NB4 (cell line): ENCODE results near the gene DCD.
A peak's percentile ranks its signal among the peaks of the same experiment; 100 is the strongest.
"Not testable (repeated sequence)": the region's sequence is repeated elsewhere in the genome, so short reads cannot be mapped to it uniquely, and the experiment has no call there.

Experiments used
- DNase-seq: peaks from one replicate; pipeline ENCODE4 v3.0.0; 2010; ENCODE audit warnings: low read depth
- H3K4me3 ChIP-seq: one replicate; pipeline ENCODE4 v1.5.1; 2011; ENCODE audit warnings: mild to moderate bottlenecking, low read depth, low read length, moderate library complexity
- CTCF ChIP-seq: IDR thresholded peaks from one replicate; pipeline ENCODE4 v1.5.1; 2012; ENCODE audit warnings: low read depth, low read length
- MAX ChIP-seq: IDR thresholded peaks from 2 replicates; pipeline ENCODE4 v1.6.1; 2011; ENCODE audit warnings: low read depth, low read length
- MYC ChIP-seq: IDR thresholded peaks from 2 replicates; pipeline ENCODE4 v1.6.1; 2011; ENCODE audit warnings: low read depth, low read length
- POLR2A ChIP-seq: IDR thresholded peaks from 2 replicates; pipeline ENCODE4 v1.6.1; 2011; ENCODE audit warnings: mild to moderate bottlenecking; ENCODE audit not compliant: insufficient read length; ENCODE audit errors: extremely low read depth

DCD gene

GRCh38 chr12:54649825-54650224 lies 1.7 kb upstream of the DCD start:
- no peak for TF ChIP-seq MYC
- TF ChIP-seq MAX = no peak
- TF ChIP-seq POLR2A = no peak
- no peak for TF ChIP-seq CTCF
- DNase-seq = no peak
- H3K4me3 ChIP-seq = no peak overlapping the region

GRCh38 chr12:54641554-54641953 lies 6.6 kb downstream of the DCD start:
- H3K4me3 ChIP-seq = no peak overlapping the region
- TF ChIP-seq CTCF (no peak), POLR2A (no peak), MAX (no peak)
- no peak for DNase-seq

GRCh38 chr12:54641089-54641488 lies 7.1 kb downstream of the DCD start:
- no peak overlapping the region for H3K4me3 ChIP-seq
- DNase-seq = peak; percentile 11
- TF ChIP-seq CTCF = no peak
- no peak for TF ChIP-seq MYC
- no peak for TF ChIP-seq POLR2A
- no peak for TF ChIP-seq MAX

DNA sequence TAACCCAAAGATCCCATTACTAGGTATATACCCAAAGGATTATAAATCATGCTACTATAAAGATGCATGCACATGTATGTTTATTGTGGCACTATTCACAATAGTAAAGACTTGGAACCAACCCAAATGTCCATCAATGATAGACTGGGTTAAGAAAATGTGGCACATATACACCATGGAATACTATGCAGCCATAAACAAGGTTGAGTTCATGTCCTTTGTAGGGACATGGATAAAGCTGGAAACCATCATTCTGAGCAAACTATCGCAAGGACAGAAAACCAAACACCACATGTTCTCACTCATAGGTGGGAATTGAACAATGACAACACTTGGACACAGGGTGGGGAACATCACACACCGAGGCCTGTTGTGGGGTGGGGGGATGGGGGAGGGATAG lies 9.1 kb downstream of the DCD start:
- not testable (repeated sequence) for H3K4me3 ChIP-seq, DNase-seq

GRCh38 chr12:54634795-54635194 lies 13.4 kb downstream of the DCD start, which contains the start of gene LACRT:
TSS of gene LACRT (minus strand) at chr12:54634895. CDS start at chr12:54634841, 54 bp downstream.
- no peak for TF ChIP-seq POLR2A
- no peak within 1 kb of the TSS for H3K4me3 ChIP-seq
- DNase-seq = no peak

DNA sequence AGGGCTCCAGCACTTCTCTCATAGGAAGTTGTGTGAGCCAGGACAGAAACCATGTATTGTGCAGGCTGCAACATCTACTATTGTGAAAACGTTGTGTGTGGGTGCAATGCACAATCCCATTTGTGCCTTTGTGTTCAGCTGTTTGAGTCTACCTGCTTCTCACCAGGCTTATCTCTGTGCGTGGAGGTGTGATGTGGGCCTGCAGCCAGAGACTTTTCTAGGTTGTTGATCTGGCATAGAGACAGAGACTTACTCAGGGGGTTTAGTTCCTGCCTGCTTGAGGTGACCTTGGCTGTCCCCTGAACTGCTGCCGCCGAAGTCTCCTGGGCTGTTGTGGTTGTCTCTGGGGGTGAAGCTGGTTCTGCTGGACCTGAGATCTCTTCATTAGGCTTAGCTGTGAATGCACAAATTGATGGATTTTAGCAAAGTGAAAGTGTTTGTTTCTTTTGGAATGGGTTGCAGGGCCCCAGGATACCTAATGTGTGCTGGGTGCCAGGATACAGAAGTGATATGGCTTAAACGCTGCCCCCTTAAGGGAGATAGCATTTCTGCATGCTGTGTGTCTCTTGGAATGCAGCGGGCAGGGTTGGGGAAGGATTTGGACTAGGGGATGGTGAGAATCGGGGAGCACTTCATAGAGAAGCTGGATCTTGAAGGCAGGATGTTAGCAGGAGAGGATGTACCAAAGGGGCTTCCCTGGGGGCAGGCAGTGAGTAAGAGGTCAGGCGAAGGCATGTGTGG lies 16.0 kb downstream of the DCD start:
- no peak overlapping the region for H3K4me3 ChIP-seq
- DNase-seq = no peak
- TF ChIP-seq CTCF (peak; percentile 41), MYC (no peak), MAX (no peak), POLR2A (no peak)

DNA sequence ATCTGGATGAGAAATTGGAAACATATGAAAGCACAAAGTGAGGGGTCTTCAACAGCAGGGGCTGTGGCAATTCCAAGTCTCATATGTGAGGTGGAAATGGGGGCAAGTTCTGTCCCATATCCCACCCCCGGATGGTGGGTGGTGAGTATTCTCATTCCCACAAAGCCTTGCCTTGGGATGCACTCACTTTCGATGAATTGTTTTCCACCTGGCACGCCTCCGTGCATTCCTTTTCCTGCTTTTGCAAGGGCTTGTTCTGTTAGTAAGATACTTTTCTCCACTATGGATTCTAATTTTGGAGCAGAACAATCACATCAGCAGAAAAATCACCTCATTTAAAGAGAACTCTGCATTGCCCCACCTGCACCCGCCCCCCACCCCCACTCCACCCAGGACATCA lies 16.6 kb downstream of the DCD start:
- no peak for DNase-seq
- H3K4me3 ChIP-seq = no peak overlapping the region
- TF ChIP-seq MYC (no peak), MAX (no peak), POLR2A (no peak), CTCF (no peak)
